Left cardiac atrium (tissue), 4 donors: Measurements from ENCODE around the gene TMA7B. TPM values are rescaled to one million over a fixed set of nuclear protein-coding genes. Genes with fewer than 3 reads are reported as not detected.

Experiments
- ATAC-seq, 2 donors: fragments of 200-7000 bp; cut with Tn5 transposase; one replicate each; pipeline ENCODE4 v1.9.1; 2020; ENCODE audit warnings: mild to moderate bottlenecking in 2 of 2, moderate library complexity in 2 of 2
- DNase-seq: peaks from one replicate; pipeline ENCODE4 v3.0.0-alpha.2; 2020
- intact Hi-C, 2 donors: fragments of 100-400 bp; cut with DNase I; formaldehyde crosslinking; loops; one replicate each; pipeline versions ENCODE4 v1.14.1 to v1.15.1; 2022 to 2023
- total RNA-seq, 2 donors: library from RNA; stranded (reverse); fragmentation: NEBNext Ultra II Directional; extraction: Animal tissue kit (Norgen Biotek cat#: 25700); gene quantifications; one replicate each; pipeline ENCODE4 v1.2.1, GENCODE V29; 2021
- donor health status: DM: no; HTN: yes; CAD: no.
- donor health status: DM: no; HTN: yes; CAD: no; lungs with severe emphysema.
- donor health status: DM: yes; HTN: yes; CAD: no.
- donor health status: Dilated cardiomyopathy.

Gene TMA7B
- total RNA-seq, 2 donors from 2014 or later = not detected

GRCh38 chr22:39931251-39931650 lies 28.9 kb upstream of the TMA7B start:
- intact Hi-C loops = loop anchor here (10.0 kb wide), 2 partner anchors 74 to 94 kb away; no protein-coding TSS in a partner anchor
- no peak for DNase-seq
- no peak for ATAC-seq

- ATAC-seq (no peak), DNase-seq (no peak)
- intact Hi-C loops = loop anchor here (10.0 kb wide), 2 partner anchors 73 to 93 kb away; no protein-coding TSS in a partner anchor
Measured at GRCh38 chr22:39932166-39932565, 28.0 kb upstream of the TMA7B start.

- DNase-seq (no peak), ATAC-seq (no peak)
- intact Hi-C loops = loop anchor here (10.0 kb wide), 2 partner anchors 72 to 92 kb away; no protein-coding TSS in a partner anchor
Measured at GRCh38 chr22:39932918-39933649, 27.1 kb upstream of the TMA7B start.

GRCh38 chr22:39933741-39934140 lies 26.5 kb upstream of the TMA7B start:
- ATAC-seq = no peak

GRCh38 chr22:39935116-39935515 lies 25.1 kb upstream of the TMA7B start:
- no peak for DNase-seq
- intact Hi-C loops = loop anchor here (10.0 kb wide), 2 partner anchors 70 to 90 kb away; no protein-coding TSS in a partner anchor
- no peak for ATAC-seq

More at GRCh38 chr22:39933741-39934140, 26.5 kb upstream of the TMA7B start:
- DNase-seq = no peak
- intact Hi-C loops = loop anchor here (10.0 kb wide), 2 partner anchors 71 to 91 kb away; no protein-coding TSS in a partner anchor

GRCh38 chr22:39935612-39936011 lies 24.6 kb upstream of the TMA7B start:
- ATAC-seq (no peak), DNase-seq (no peak)
- intact Hi-C loops = loop anchor here (10.0 kb wide), 2 partner anchors 69 to 89 kb away; no protein-coding TSS in a partner anchor

GRCh38 chr22:39936523-39937145 lies 23.6 kb upstream of the TMA7B start:
- DNase-seq = no peak
- intact Hi-C loops = loop anchor here (10.0 kb wide), 2 partner anchors 68 to 88 kb away; no protein-coding TSS in a partner anchor
- ATAC-seq = no peak

GRCh38 chr22:39937906-39938305 lies 22.3 kb upstream of the TMA7B start:
- ATAC-seq (no peak), DNase-seq (no peak)
- intact Hi-C loops = loop anchor here (10.0 kb wide), 2 partner anchors 67 to 87 kb away; no protein-coding TSS in a partner anchor

- intact Hi-C loops = loop anchor here (10.0 kb wide), 2 partner anchors 66 to 86 kb away; no protein-coding TSS in a partner anchor
- ATAC-seq = no peak
Measured at GRCh38 chr22:39938509-39939111, 21.6 kb upstream of the TMA7B start.

GRCh38 chr22:39939830-39940229 lies 20.4 kb upstream of the TMA7B start:
- DNase-seq (no peak), ATAC-seq (no peak)
- intact Hi-C loops = loop anchor here (10.0 kb wide), 2 partner anchors 65 to 85 kb away; no protein-coding TSS in a partner anchor

More at GRCh38 chr22:39938509-39939111, 21.6 kb upstream of the TMA7B start:
- no peak for DNase-seq

- DNase-seq = no peak
- intact Hi-C loops = no loop called here
- no peak for ATAC-seq
Measured at GRCh38 chr22:39940757-39941305, 19.4 kb upstream of the TMA7B start.

- ATAC-seq (no peak), DNase-seq (no peak)
- intact Hi-C loops = no loop called here
Measured at GRCh38 chr22:39941601-39942000, 18.6 kb upstream of the TMA7B start.

- ATAC-seq (no peak), DNase-seq (no peak)
- intact Hi-C loops = no loop called here
Measured at GRCh38 chr22:39942439-39943230, 17.6 kb upstream of the TMA7B start.

- no peak for DNase-seq
- ATAC-seq = no peak
- intact Hi-C loops = no loop called here
Measured at GRCh38 chr22:39943337-39943736, 16.9 kb upstream of the TMA7B start.

GRCh38 chr22:39943953-39944872 lies 16.0 kb upstream of the TMA7B start:
- intact Hi-C loops = no loop called here

GRCh38 chr22:39946126-39946502 lies 14.1 kb upstream of the TMA7B start:
- intact Hi-C loops = no loop called here
- no peak for DNase-seq
- ATAC-seq = no peak

More at GRCh38 chr22:39943953-39944872, 16.0 kb upstream of the TMA7B start:
- ATAC-seq (no peak), DNase-seq (no peak)

- DNase-seq = no peak
- peak; percentile 25 to 55 for ATAC-seq
- intact Hi-C loops = no loop called here
Measured at GRCh38 chr22:39946503-39947219, 13.5 kb upstream of the TMA7B start.
